Naive thymus-derived CD4-positive, alpha-beta T cell (primary cell): ENCODE results near the gene BTNL8. TPM values are rescaled to one million over a fixed set of nuclear protein-coding genes. Genes with fewer than 3 reads are reported as not detected.
"Not testable (repeated sequence)": the region's sequence is repeated elsewhere in the genome, so short reads cannot be mapped to it uniquely, and the experiment has no call there.

Experiments
- ATAC-seq: fragments of 150-1000 bp; cut with Tn5 transposase; 2 replicates; pipeline ENCODE4 v1.10.0; 2021; ENCODE audit warnings: mild to moderate bottlenecking, moderate library complexity
- CTCF ChIA-PET: fragments of 350-600 bp; sonication (Branson Sonifier 250); formaldehyde crosslinking; loops from one replicate; lab custom pipeline; 2021; ENCODE audit warnings: antibody characterized with exemption; lab: Charles Lee
- POLR2A ChIA-PET: fragments of 350-600 bp; sonication (Branson Sonifier 250); formaldehyde crosslinking; loops from one replicate; lab custom pipeline; 2021; ENCODE audit warnings: antibody characterized with exemption, inconsistent platforms; lab: Charles Lee
- DNase-seq, 9 donors: peaks; one replicate each; pipeline versions ENCODE4 v3.0.0 to v3.0.0-alpha.2; 2020 to 2022; ENCODE audit warnings: mixed read lengths in 1 of 9
- H3K27ac ChIP-seq: one replicate; pipeline ENCODE4 v1.7.0; 2013; ENCODE audit warnings: mild to moderate bottlenecking, low read depth, low read length, moderate library complexity
- H3K27me3 ChIP-seq, 2 donors: one replicate each; pipeline ENCODE4 v1.7.0; 2013; ENCODE audit warnings: low read length in 2 of 2, mild to moderate bottlenecking in 2 of 2, moderate library complexity in 2 of 2; ENCODE audit not compliant: control insufficient read depth in 2 of 2, insufficient read depth in 2 of 2
- H3K36me3 ChIP-seq, 3 experiments: 1 replicate in 2 of 3; 2 replicates in 1 of 3; pipeline ENCODE4 v1.7.0; 2013; ENCODE audit warnings: low read length in 3 of 3, mild to moderate bottlenecking in 3 of 3, moderate library complexity in 1 of 3; ENCODE audit not compliant: insufficient read depth in 3 of 3, control insufficient read depth in 2 of 3
- H3K4me1 ChIP-seq, 2 donors: one replicate each; pipeline ENCODE4 v1.7.0; 2013; ENCODE audit warnings: low read length in 2 of 2, mild to moderate bottlenecking in 2 of 2, moderate library complexity in 1 of 2; ENCODE audit not compliant: control insufficient read depth in 2 of 2, insufficient read depth in 2 of 2
- H3K4me3 ChIP-seq: 2 replicates; pipeline ENCODE4 v1.7.0; 2013; ENCODE audit warnings: mild to moderate bottlenecking, low read length
- H3K9me3 ChIP-seq, 3 experiments: 1 replicate in 2 of 3; 2 replicates in 1 of 3; pipeline ENCODE4 v1.7.0; 2013; ENCODE audit warnings: low read length in 3 of 3; ENCODE audit not compliant: control insufficient read depth in 2 of 3
- H3K27ac Mint-ChIP-seq, 9 donors: one replicate each; pipeline ENCODE4 v1.8.0; 2020 to 2022; ENCODE audit warnings: mixed read lengths in 9 of 9, mild to moderate bottlenecking in 8 of 9, moderate library complexity in 5 of 9, inconsistent platforms in 2 of 9
- H3K27me3 Mint-ChIP-seq, 5 donors: one replicate each; pipeline ENCODE4 v1.8.0; 2021 to 2022; ENCODE audit warnings: mixed read lengths in 5 of 5, mild to moderate bottlenecking in 1 of 5
- H3K36me3 Mint-ChIP-seq, 5 donors: one replicate each; pipeline ENCODE4 v1.8.0; 2020 to 2022; ENCODE audit warnings: mixed read lengths in 5 of 5, mild to moderate bottlenecking in 3 of 5, inconsistent platforms in 1 of 5
- H3K4me1 Mint-ChIP-seq, 7 donors: one replicate each; pipeline ENCODE4 v1.8.0; 2020 to 2022; ENCODE audit warnings: mixed read lengths in 7 of 7, mild to moderate bottlenecking in 3 of 7, inconsistent platforms in 1 of 7
- H3K4me3 Mint-ChIP-seq, 10 donors: one replicate each; pipeline ENCODE4 v1.8.0; 2020 to 2022; ENCODE audit warnings: mild to moderate bottlenecking in 10 of 10, mixed read lengths in 10 of 10, moderate library complexity in 6 of 10, inconsistent platforms in 2 of 10
- H3K9me3 Mint-ChIP-seq, 11 donors: one replicate each; pipeline ENCODE4 v1.8.0; 2020 to 2022; ENCODE audit warnings: mixed read lengths in 11 of 11, mild to moderate bottlenecking in 4 of 11, inconsistent platforms in 1 of 11, moderate library complexity in 1 of 11
- intact Hi-C, 2 donors: fragments of 100-400 bp; cut with micrococcal nuclease; formaldehyde crosslinking; loops; one replicate each; pipeline ENCODE4 v1.15.1; 2023
- polyA plus RNA-seq, 2 donors: library from polyadenylated mRNA; unstranded; fragments of 300-500 nt; fragmentation: Illumina TruSeq; gene quantifications; one replicate each; pipeline ENCODE4 v1.2.3, GENCODE V29; 2021
- total RNA-seq, 6 experiments: library from RNA in 5 of 6; stranded (reverse) in 5 of 6; gene quantifications; 1 replicate in 5 of 6; 2 replicates in 1 of 6; pipeline ENCODE4 v1.2.3 and lab custom pipeline; 2021 to 2026

Gene BTNL8
- total and polyA plus RNA-seq, 7 experiments from 2014 or later, result not detected

- no peaks in the 10 kb centered on the region for H3K36me3 ChIP-seq
- no peak overlapping the region for H3K4me3 Mint-ChIP-seq
- no peaks in the 10 kb centered on the region for H3K9me3 Mint-ChIP-seq
- H3K27me3 ChIP-seq, result no peaks in the 10 kb centered on the region
- ChIA-PET POLR2A (interaction anchor here (0.5 kb wide), 1 partner anchor 10 kb away, joined by 3 read pairs; no protein-coding TSS in a partner anchor), CTCF (no interaction called here)
- H3K4me1 Mint-ChIP-seq, result peaks cover 0 to 11% (median 0%) of the 10 kb centered on the region in 7 donors
- peak; percentile 87 for ATAC-seq
- H3K9me3 ChIP-seq, result no peaks in the 10 kb centered on the region
- H3K27me3 Mint-ChIP-seq, result peaks cover 0 to 14% (median 0%) of the 10 kb centered on the region in 5 donors
- H3K36me3 Mint-ChIP-seq, result no peaks in the 10 kb centered on the region
- no peak overlapping the region for H3K27ac ChIP-seq
- intact Hi-C loops, result loop anchor here in 1 of 2 donors (1.0 kb wide), 1 partner anchor 20 kb away; no protein-coding TSS in a partner anchor
- no peak for DNase-seq
- peak overlapping the region in 1 of 9 donors; percentile 59 for H3K27ac Mint-ChIP-seq
- no peak overlapping the region for H3K4me3 ChIP-seq
- H3K4me1 ChIP-seq, result no peaks in the 10 kb centered on the region
Measured at GRCh38 chr5:180873615-180874520, 25.1 kb upstream of the BTNL8 start.

GRCh38 chr5:180874804-180875582 lies 24.0 kb upstream of the BTNL8 start:
- CTCF ChIA-PET, result no interaction called here

GRCh38 chr5:180875860-180876426 lies 23.0 kb upstream of the BTNL8 start:
- Histone ChIP-seq H3K4me3 (no peak overlapping the region), H3K27me3 (no peaks in the 10 kb centered on the region), H3K36me3 (no peaks in the 10 kb centered on the region), H3K27ac (no peak overlapping the region), H3K4me1 (no peaks in the 10 kb centered on the region), H3K9me3 (no peaks in the 10 kb centered on the region)
- Mint-ChIP-seq H3K9me3 (peaks cover 0 to 2% (median 0%) of the 10 kb centered on the region in 11 donors), H3K27me3 (peaks cover 0 to 10% (median under 1%) of the 10 kb centered on the region in 5 donors), H3K36me3 (no peaks in the 10 kb centered on the region), H3K4me3 (no peak overlapping the region), H3K27ac (peak overlapping the region in 1 of 9 donors; percentile 43), H3K4me1 (peaks cover 0 to 8% (median 0%) of the 10 kb centered on the region in 7 donors)
- ChIA-PET CTCF (no interaction called here), POLR2A (interaction anchor here (0.7 kb wide), 1 partner anchor 80 kb away, joined by 3 read pairs; no protein-coding TSS in a partner anchor)
- DNase-seq (no peak), ATAC-seq (no peak)
- intact Hi-C loops, result no loop called here

More at GRCh38 chr5:180874804-180875582, 24.0 kb upstream of the BTNL8 start:
- Histone ChIP-seq H3K36me3 (no peaks in the 10 kb centered on the region), H3K27me3 (no peaks in the 10 kb centered on the region), H3K4me3 (no peak overlapping the region), H3K27ac (no peak overlapping the region), H3K9me3 (no peaks in the 10 kb centered on the region), H3K4me1 (no peaks in the 10 kb centered on the region)
- Mint-ChIP-seq H3K27me3 (peaks cover 0 to 10% (median 0%) of the 10 kb centered on the region in 5 donors), H3K36me3 (no peaks in the 10 kb centered on the region), H3K4me1 (peaks cover 0 to 8% (median 0%) of the 10 kb centered on the region in 7 donors), H3K9me3 (no peaks in the 10 kb centered on the region), H3K27ac (no peak overlapping the region), H3K4me3 (no peak overlapping the region)
- ATAC-seq (no peak), DNase-seq (no peak)
- POLR2A ChIA-PET, result interaction anchor here (0.7 kb wide), 1 partner anchor 83 kb away, joined by 3 read pairs; no protein-coding TSS in a partner anchor
- intact Hi-C loops, result loop anchor here in 1 of 2 donors (1.0 kb wide), 1 partner anchor 19 kb away; no protein-coding TSS in a partner anchor

- H3K4me1 Mint-ChIP-seq, H3K27ac ChIP-seq, H3K36me3 Mint-ChIP-seq, CTCF ChIA-PET, ATAC-seq, H3K4me1 ChIP-seq, H3K27me3 ChIP-seq, H3K36me3 ChIP-seq, H3K9me3 ChIP-seq, H3K4me3 Mint-ChIP-seq, H3K27ac Mint-ChIP-seq, intact Hi-C loops, H3K4me3 ChIP-seq, POLR2A ChIA-PET, DNase-seq: not testable (repeated sequence)
- Mint-ChIP-seq H3K9me3 (peaks cover 0 to 21% (median 4%) of the 10 kb centered on the region in 11 donors), H3K27me3 (peaks cover 37 to 67% (median 53%) of the 10 kb centered on the region in 5 donors)
Measured at GRCh38 chr5:180885845-180886529, 13.0 kb upstream of the BTNL8 start.

GRCh38 chr5:180889381-180889780 lies 9.6 kb upstream of the BTNL8 start:
- Histone ChIP-seq H3K36me3 (no peaks in the 10 kb centered on the region), H3K4me3 (no peak overlapping the region), H3K27ac (no peak overlapping the region), H3K4me1 (no peaks in the 10 kb centered on the region), H3K9me3 (no peaks in the 10 kb centered on the region), H3K27me3 (peaks cover 0 to 2% of the 10 kb centered on the region in 2 donors)
- Mint-ChIP-seq H3K4me3 (no peak overlapping the region), H3K27ac (no peak overlapping the region), H3K4me1 (peaks cover 0 to 2% (median 0%) of the 10 kb centered on the region in 7 donors), H3K27me3 (peaks cover 27 to 58% (median 53%) of the 10 kb centered on the region in 5 donors), H3K9me3 (peaks cover 0 to 19% (median 5%) of the 10 kb centered on the region in 11 donors), H3K36me3 (peaks cover 0 to 4% (median 0%) of the 10 kb centered on the region in 5 donors)
- CTCF ChIA-PET, result no interaction called here
- DNase-seq, result no peak
- intact Hi-C loops, result no loop called here
- POLR2A ChIA-PET, result no interaction called here
- peak; percentile 50 for ATAC-seq

GRCh38 chr5:180895330-180895729 lies 3.6 kb upstream of the BTNL8 start:
- H3K9me3 ChIP-seq, H3K4me1 ChIP-seq, H3K4me1 Mint-ChIP-seq: not testable (repeated sequence)

More at GRCh38 chr5:180895330-180895729, 3.6 kb upstream of the BTNL8 start:
- H3K36me3 ChIP-seq, H3K27ac ChIP-seq, H3K27ac Mint-ChIP-seq, H3K4me3 ChIP-seq, ATAC-seq, DNase-seq, H3K36me3 Mint-ChIP-seq, intact Hi-C loops, H3K4me3 Mint-ChIP-seq, POLR2A ChIA-PET, CTCF ChIA-PET, H3K27me3 ChIP-seq: not testable (repeated sequence)
- peaks cover 0 to 12% (median 6%) of the 10 kb centered on the region in 11 donors for H3K9me3 Mint-ChIP-seq
- H3K27me3 Mint-ChIP-seq, result peaks cover 15 to 29% (median 26%) of the 10 kb centered on the region in 5 donors
